Stimulated activated CD4-positive, alpha-beta T cell treated with anti-CD3 and anti-CD28 coated beads, Interleukin-15, amount 100 ng/mL, for 48 hours (primary cell): ENCODE measurements around the gene TRAPPC2.

Source experiments
- DNase-seq, 2 donors: peaks; one replicate each; pipeline ENCODE4 v3.0.0-alpha.2; 2020; ENCODE audit warnings: low read depth in 2 of 2

Gene TRAPPC2

DNA sequence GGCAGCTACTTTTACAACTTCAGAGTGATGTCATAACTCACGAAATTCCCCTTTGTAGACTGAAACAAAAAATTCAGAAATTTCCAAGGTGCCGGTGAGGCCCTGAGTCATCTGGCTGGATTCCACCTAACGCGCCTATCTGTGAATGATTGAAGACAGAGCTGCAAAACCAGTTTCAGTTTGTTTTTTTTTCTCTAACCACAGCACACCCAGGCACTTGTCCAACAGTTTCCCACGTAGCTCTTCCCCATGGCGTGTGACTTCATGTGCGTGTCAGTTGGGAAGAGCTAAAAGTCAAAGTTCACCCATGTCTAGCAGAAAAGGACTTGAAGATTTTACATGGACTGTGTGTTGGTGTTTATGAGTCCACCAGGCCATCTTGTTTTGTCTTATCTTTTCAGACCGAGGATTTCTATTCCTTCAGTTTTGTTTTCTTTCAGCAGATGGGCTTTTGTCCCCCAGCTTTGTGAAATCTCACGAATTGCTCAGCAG, 65.1 kb downstream of the TRAPPC2 start:
- DNase-seq = peak; percentile 27 to 36

DNA sequence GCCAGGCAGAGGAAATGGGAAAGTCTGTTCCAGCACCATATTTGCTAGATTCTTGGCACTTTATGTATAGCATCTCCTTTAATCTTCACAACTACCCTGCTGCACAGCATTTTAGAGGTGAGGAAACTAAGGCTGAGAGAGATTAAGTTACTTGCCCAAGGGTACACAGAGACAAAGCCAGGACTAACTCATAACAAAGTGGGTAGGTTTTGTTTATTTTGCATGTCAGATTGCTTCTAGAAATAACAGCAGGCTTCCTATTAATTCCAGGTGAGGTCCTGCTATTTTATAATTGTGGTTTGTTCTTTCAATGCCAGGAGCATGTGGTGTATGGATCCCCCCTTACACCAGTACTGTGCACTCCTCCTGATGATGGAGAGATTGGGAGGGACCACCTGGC, 66.5 kb downstream of the TRAPPC2 start:
- no peak for DNase-seq

DNA sequence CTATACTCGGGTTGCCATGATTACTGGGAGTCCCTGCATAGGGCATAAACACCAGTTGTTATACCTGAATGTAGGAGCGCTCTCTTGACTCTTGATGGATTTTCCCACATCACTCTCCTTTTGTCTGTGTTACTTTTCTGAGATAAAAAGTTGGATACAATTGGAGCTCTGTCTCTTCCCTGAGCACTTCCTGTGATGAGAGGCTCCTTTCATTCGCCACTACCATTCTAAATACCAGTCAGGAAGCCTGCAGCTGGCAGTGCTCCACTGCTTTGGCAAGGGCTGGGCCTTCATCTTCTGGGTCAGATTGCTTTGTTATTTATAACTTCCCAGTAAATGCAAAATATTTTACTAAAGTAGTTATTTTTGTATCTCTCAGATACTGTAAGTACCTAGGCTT, 67.6 kb downstream of the TRAPPC2 start:
- no peak for DNase-seq

DNA sequence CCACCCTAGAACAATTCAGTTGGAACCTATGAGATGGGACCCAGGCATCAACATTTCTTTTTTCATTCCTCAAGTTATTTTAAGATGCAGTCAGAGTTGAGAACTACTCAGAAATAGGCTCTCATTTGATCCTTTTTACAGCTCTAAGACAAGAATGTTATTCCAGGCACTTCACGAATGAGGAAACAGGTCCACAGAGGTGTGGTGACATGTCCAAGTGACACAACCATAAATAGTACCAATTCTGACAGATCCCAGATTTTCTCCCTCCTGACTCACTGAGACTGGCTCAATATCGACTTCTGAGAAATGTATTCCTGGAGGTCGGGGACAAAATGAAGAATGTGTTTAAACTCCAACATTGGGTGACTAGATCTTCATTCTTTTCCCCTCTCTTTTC, 70.4 kb downstream of the TRAPPC2 start:
- no peak for DNase-seq

DNA sequence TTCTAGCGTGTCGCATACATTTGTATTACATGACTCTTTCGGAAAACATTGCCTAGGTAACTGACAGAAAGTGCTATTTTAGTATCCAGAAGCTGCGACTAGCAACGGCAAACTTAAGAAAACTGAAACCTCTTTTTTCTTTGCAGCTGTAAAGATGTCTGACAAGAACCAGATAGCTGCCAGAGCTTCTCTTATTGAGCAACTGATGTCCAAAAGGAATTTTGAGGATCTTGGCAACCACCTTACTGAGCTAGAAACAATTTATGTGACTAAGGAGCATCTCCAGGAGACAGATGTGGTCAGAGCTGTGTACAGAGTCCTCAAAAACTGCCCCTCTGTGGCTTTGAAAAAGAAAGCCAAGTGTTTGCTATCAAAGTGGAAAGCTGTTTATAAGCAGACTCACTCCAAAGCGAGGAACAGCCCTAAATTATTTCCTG, 72.0 kb downstream of the TRAPPC2 start:
- DNase-seq = no peak
